Activated CD4-positive, alpha-beta T cell treated with anti-CD3 and anti-CD28 coated beads, Interleukin-2, amount 50 U/mL, for 4 hours (primary cell): ENCODE measurements around the gene CKS1B.
"Not testable (repeated sequence)": the region's sequence is repeated elsewhere in the genome, so short reads cannot be mapped to it uniquely, and the experiment has no call there.

ENCODE experiments used
- DNase-seq, 2 experiments: peaks; one replicate each; pipeline ENCODE4 v3.0.0-alpha.2; 2020

Gene CKS1B

GRCh38 chr1:154988058-154988954 is 13.8 kb downstream of the CKS1B start:
- no peak for DNase-seq

GRCh38 chr1:154989195-154989860 is 14.8 kb downstream of the CKS1B start:
- no peak for DNase-seq

GRCh38 chr1:154990276-154990675 is 15.8 kb downstream of the CKS1B start:
- no peak for DNase-seq

GRCh38 chr1:154992721-154993571 is 18.5 kb downstream of the CKS1B start:
- DNase-seq: no peak

- no peak for DNase-seq
Measured at GRCh38 chr1:154993572-154994268, 19.2 kb downstream of the CKS1B start, which contains the start of gene LENEP. Gene LENEP (plus strand): TSS chr1:154993586. CDS start chr1:154993608, 22 bp downstream.

- DNase-seq: no peak
Measured at GRCh38 chr1:154994269-154994587, 19.7 kb downstream of the CKS1B start.

GRCh38 chr1:154994591-154994990 is 20.1 kb downstream of the CKS1B start:
- no peak for DNase-seq

GRCh38 chr1:154995301-154995983 is 21.0 kb downstream of the CKS1B start:
- DNase-seq: not testable (repeated sequence)

- DNase-seq: no peak
Measured at GRCh38 chr1:154996966-154997701, 22.7 kb downstream of the CKS1B start.

GRCh38 chr1:154998201-154998780 is 23.8 kb downstream of the CKS1B start:
- DNase-seq: no peak

GRCh38 chr1:154998818-154999570 is 24.5 kb downstream of the CKS1B start:
- DNase-seq: peak; percentile 67 to 69

- peak in 1 of 2 experiments; percentile 35 for DNase-seq
Measured at GRCh38 chr1:154999571-155000410, 25.3 kb downstream of the CKS1B start.

- no peak for DNase-seq
Measured at GRCh38 chr1:155000411-155000725, 25.9 kb downstream of the CKS1B start.

GRCh38 chr1:155000726-155001424 is 26.4 kb downstream of the CKS1B start:
- peak; percentile 61 to 67 for DNase-seq

- DNase-seq: no peak
Measured at GRCh38 chr1:155001425-155001674, 26.9 kb downstream of the CKS1B start.

GRCh38 chr1:155001675-155002463 is 27.4 kb downstream of the CKS1B start:
- peak; percentile 99 for DNase-seq

GRCh38 chr1:155002464-155003226 is 28.2 kb downstream of the CKS1B start, which contains the start of gene ZBTB7B:
Gene ZBTB7B (plus strand): TSS chr1:155002802. CDS start chr1:155014661, 11,859 bp downstream.
- DNase-seq: no peak
